Measurements from ENCODE around the gene ARFGAP1. TPM values are rescaled to one million over a fixed set of nuclear protein-coding genes. Genes with fewer than 3 reads are reported as not detected.

ARFGAP1 gene
- total and polyA plus RNA-seq, 2 of the 4 experiments (the other 2 are of a cell fraction): 59.1 to 194 TPM

DNA sequence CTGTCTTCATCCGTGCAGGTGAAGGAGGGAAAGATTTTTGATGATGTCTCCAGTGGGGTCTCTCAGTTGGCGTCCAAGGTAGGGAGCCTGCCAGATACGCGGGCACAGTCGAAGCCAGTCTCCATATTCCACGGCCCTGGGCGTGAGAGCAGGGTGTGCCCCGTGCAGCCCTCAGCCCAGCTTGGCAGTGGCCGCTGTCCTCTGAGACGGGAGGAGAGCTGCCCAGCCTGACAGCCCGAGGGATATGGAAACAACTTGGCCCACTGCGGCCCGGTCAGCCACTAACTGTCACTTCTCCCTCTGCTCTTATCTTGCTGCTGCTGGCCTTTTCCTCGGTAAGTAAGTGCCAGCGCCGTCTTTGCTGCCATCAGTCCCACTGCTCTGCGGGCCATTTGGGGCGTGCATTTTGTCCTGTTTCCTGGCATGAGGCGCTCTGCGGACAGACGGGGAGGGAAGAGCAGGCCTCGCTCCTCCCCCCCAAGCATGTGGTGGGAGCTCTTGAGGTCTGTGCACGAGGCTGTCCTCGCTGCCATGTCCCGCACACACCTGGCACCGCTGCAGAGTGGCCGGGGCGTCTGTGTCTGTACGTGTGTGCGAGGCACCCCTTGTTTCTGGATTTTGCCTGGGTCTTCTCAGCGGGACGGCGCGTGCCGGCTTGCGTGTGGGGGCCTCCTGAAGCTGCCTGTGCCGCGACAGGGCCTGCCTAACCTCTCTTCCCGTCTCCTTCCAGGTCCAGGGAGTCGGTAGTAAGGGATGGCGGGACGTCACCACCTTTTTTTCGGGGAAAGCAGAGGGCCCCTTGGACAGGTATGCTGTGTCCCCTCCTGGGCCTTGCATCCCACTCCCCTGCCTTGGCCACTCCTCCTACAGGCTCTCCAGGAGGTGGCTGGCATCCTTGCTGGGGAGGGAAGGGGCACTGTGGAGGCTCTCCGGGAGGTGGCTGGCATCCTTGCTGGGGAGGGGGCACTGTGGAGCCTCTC, 13.3 kb downstream of the ARFGAP1 start:
- no peaks in the 10 kb centered on the region for H3K9me1 ChIP-seq (ENCODE audit: insufficient read depth, low read length)
- no peak overlapping the region for H3K4me2 ChIP-seq (ENCODE audit: low read depth, low read length)
- CTCF ChIA-PET: no interaction called here
- no peak overlapping the region for H3K4me3 ChIP-seq (ENCODE audit: insufficient read depth, low read depth, low read length)
- no TSS peak for BruUV-seq (replicated peaks)
- no peak overlapping the region for H3K4ac ChIP-seq (ENCODE audit: low read depth, low read length)
- H3K14ac ChIP-seq (replicated peaks; ENCODE audit: low read depth, low read length): no peak overlapping the region
- POLR2A ChIA-PET (ENCODE audit: unreplicated experiment): no interaction called here
- no peak overlapping the region for H3K27ac ChIP-seq (ENCODE audit: insufficient read depth, low read length)
- H3K36me3 ChIP-seq (ENCODE audit: control insufficient read depth, insufficient read depth, low read length): peaks cover 77% of the 10 kb centered on the region
- no peak overlapping the region for H4K91ac ChIP-seq (ENCODE audit: insufficient read depth, low read depth, low read length)
- WGBS, 2 experiments (ENCODE audit: extremely low coverage in 2 of 2, insufficient read length in 1 of 2): 98% methylated on average over 23 of the region's 44 CpGs; no CpG with 5 or more reads in 1 of the 2 experiments
- H4K20me1 ChIP-seq (ENCODE audit: insufficient read depth, low read length): peaks cover 61% of the 10 kb centered on the region
- H2BK120ac ChIP-seq (ENCODE audit: low read depth, low read length): no peak overlapping the region
- H2BK15ac ChIP-seq (ENCODE audit: low read depth, low read length): no peak overlapping the region
- no peak overlapping the region for H2AFZ ChIP-seq (replicated peaks; ENCODE audit: low read length, poor library complexity)
- H3K79me1 ChIP-seq (ENCODE audit: low read depth in 1 of 2, low read length in 2 of 2): peaks cover 3 to 22% of the 10 kb centered on the region in 2 experiments; a peak in 3 of 4 replicates
- dilution Hi-C loops (cut with HindIII; ENCODE audit: low sequenced_read_pairs, unreplicated experiment): no loop called here
- H4K5ac ChIP-seq (ENCODE audit: low read depth, low read length): no peak overlapping the region
- H3K56ac ChIP-seq (ENCODE audit: extremely low read depth, insufficient read depth, low read length): no peak overlapping the region
- H3K9me3 ChIP-seq (ENCODE audit: control insufficient read depth, insufficient read depth, low read length): no peaks in the 10 kb centered on the region
- no peak overlapping the region for H2AK9ac ChIP-seq (replicated peaks; ENCODE audit: low read depth, low read length, poor library complexity)
- no peak overlapping the region for H2BK20ac ChIP-seq (ENCODE audit: low read depth, low read length)
- no peak overlapping the region for H3K18ac ChIP-seq (ENCODE audit: low read depth, low read length)
- H3K23ac ChIP-seq (ENCODE audit: low read depth, low read length): no peak overlapping the region
- no peak for ATAC-seq (ENCODE audit: low read depth)
- no peaks in the 10 kb centered on the region for H3K4me1 ChIP-seq (ENCODE audit: control insufficient read depth, insufficient read depth, low read length)
- H2AK5ac ChIP-seq (ENCODE audit: low read depth, low read length): no peak overlapping the region
- in situ Hi-C loops (cut with MboI; ENCODE audit: low sequenced_read_pairs): no loop called here
- H4K8ac ChIP-seq (ENCODE audit: low read depth in 2 of 2, low read length in 2 of 2): no peak overlapping the region
- H3K9ac ChIP-seq (ENCODE audit: low read depth, low read length): no peak overlapping the region
- H3K27me3 ChIP-seq (ENCODE audit: control insufficient read depth, insufficient read depth, low read length): no peaks in the 10 kb centered on the region
- no peak overlapping the region for H2BK5ac ChIP-seq (ENCODE audit: low read depth, low read length, poor library complexity, severe bottlenecking)
- intact Hi-C loops (cut with micrococcal nuclease): no loop called here
- no peak for DNase-seq
- no peak for TF ChIP-seq MXI1 (IDR thresholded peaks at IDR 0.05; ENCODE audit: borderline replicate concordance, low read depth, low read length)
- TF ChIP-seq MAFK (IDR thresholded peaks at IDR 0.05; ENCODE audit: low read depth, low read length): no peak
- TF ChIP-seq, protein P1, sequence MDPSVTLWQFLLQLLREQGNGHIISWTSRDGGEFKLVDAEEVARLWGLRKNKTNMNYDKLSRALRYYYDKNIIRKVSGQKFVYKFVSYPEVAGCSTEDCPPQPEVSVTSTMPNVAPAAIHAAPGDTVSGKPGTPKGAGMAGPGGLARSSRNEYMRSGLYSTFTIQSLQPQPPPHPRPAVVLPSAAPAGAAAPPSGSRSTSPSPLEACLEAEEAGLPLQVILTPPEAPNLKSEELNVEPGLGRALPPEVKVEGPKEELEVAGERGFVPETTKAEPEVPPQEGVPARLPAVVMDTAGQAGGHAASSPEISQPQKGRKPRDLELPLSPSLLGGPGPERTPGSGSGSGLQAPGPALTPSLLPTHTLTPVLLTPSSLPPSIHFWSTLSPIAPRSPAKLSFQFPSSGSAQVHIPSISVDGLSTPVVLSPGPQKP (IDR thresholded peaks at IDR 0.05; ENCODE audit: borderline replicate concordance, low read depth, low read length): no peak
- no peak for TF ChIP-seq RAD21 (IDR thresholded peaks at IDR 0.05; ENCODE audit: low read length)
- no peak for TF ChIP-seq SMC3 (IDR thresholded peaks at IDR 0.05; ENCODE audit: low read depth, low read length)
- TF ChIP-seq, protein P2, sequence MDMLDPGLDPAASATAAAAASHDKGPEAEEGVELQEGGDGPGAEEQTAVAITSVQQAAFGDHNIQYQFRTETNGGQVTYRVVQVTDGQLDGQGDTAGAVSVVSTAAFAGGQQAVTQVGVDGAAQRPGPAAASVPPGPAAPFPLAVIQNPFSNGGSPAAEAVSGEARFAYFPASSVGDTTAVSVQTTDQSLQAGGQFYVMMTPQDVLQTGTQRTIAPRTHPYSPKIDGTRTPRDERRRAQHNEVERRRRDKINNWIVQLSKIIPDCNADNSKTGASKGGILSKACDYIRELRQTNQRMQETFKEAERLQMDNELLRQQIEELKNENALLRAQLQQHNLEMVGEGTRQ (IDR thresholded peaks at IDR 0.05; ENCODE audit: low read depth, low read length): no peak
- TF ChIP-seq NFE2L2 (IDR thresholded peaks at IDR 0.05; ENCODE audit: low read depth, low read length): no peak
- no peak for TF ChIP-seq MAZ (IDR thresholded peaks at IDR 0.05; ENCODE audit: borderline replicate concordance, low read depth, low read length)
- no peak for TF ChIP-seq RFX5 (IDR thresholded peaks at IDR 0.05; ENCODE audit: low read depth, low read length)
- TF ChIP-seq RCOR1 (IDR thresholded peaks at IDR 0.05; ENCODE audit: insufficient replicate concordance, low read length): no peak
- no peak for TF ChIP-seq CEBPB (IDR thresholded peaks at IDR 0.05; ENCODE audit: low read depth, low read length)
- no peak for TF ChIP-seq CTCF (conservative IDR thresholded peaks at IDR 0.05; ENCODE audit: low read depth, low read length)
- no peak for TF ChIP-seq FOS (IDR thresholded peaks at IDR 0.05; ENCODE audit: low read depth, low read length)
- no peak for TF ChIP-seq POLR2A (IDR thresholded peaks at IDR 0.05; ENCODE audit: low read depth, low read length)
- no peak for TF ChIP-seq CHD1 (IDR thresholded peaks at IDR 0.05; ENCODE audit: low read depth, low read length)
